ENCODE results near the gene CCKAR. TPM values are rescaled to one million over a fixed set of nuclear protein-coding genes. Genes with fewer than 3 reads are reported as not detected.

The CCKAR gene
- total RNA-seq, 1 donor = not detected

DNA sequence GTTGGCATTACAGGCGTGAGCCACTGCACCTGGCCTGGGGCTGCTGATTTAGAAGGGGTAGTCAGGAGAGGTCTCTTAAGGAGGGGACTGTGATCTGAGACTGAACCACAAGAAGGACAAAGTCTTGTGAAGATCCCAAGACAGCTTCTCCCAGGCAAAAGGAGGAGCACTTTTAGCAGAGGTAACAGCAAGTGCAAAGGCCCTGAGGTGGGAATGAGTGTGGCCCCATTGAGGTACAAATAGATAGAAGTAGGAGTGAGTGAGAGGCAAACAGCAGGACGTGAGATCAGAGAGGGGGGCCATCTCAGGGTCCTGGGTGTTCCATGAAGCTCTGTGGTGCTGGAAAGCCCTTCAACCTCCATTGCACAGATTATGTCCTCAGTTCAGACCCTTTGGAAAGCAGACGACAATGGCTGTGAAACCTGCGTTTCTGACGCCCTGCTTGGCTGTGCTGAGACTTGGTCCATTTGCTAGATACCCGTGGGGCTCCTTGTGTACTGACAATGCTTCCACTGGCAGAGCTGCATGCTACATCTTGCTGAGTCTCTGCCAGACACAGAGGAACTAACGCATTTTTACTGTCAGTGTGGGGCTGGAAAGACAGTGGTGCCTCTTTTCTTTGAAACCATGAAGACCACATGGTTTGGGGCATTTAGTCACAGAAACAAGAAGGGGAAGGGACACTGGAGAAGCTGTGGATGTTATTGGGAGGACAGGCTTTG lies 1.3 kb upstream of the CCKAR start:
- DNase-seq (ENCODE audit: low read depth in 2 of 3, low spot score in 2 of 3) = no peak

GRCh38 chr4:26490960-26491284 lies 638 bp upstream of the CCKAR start:
- DNase-seq (ENCODE audit: low read depth in 2 of 3, low spot score in 2 of 3) = no peak

- no peak for DNase-seq (ENCODE audit: low read depth in 2 of 3, low spot score in 2 of 3)
These were observed 941 bp downstream of the CCKAR start for GRCh38 chr4:26489101-26489985.

DNA sequence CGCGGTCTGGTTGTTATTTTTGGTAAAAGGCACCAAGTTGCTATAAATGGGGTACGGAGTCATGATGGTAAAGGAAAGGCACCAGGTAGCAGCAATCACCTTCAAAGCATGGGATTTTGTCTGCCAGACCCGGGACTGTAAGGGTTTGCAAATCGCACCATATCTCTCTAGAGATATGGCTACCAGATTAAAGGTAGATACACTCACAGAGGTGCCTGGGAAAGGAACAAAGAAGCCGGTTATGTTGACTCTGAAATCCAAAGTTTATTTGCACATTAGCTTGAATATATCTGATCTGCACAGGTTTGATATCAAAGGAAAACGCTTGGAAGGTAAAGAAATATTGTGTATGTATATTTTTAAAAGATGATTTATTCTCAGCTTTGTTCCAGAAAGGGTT lies 4.6 kb downstream of the CCKAR start:
- no peak for DNase-seq (ENCODE audit: low read depth in 2 of 3, low spot score in 2 of 3)

DNA sequence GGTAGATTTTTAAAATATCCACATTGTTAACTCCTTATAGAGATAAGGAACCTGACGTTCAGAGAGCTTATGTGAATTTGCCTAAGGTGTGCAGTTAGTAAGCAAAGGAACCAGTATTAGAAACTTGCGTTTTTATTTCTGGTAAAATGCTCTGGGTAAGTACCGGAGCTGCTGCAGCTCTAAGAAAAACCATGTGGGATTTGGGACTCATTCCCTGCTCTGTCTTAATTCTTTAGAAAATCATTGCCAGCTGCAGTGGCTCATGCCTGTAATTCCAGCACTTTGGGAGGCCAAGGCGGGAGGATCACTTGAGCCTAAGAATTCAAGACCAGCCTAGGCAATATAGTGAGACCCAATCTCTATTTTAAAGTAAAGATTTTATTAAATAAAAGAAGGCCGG lies 5.8 kb downstream of the CCKAR start:
- no peak for DNase-seq (ENCODE audit: low read depth in 2 of 3, low spot score in 2 of 3)

DNA sequence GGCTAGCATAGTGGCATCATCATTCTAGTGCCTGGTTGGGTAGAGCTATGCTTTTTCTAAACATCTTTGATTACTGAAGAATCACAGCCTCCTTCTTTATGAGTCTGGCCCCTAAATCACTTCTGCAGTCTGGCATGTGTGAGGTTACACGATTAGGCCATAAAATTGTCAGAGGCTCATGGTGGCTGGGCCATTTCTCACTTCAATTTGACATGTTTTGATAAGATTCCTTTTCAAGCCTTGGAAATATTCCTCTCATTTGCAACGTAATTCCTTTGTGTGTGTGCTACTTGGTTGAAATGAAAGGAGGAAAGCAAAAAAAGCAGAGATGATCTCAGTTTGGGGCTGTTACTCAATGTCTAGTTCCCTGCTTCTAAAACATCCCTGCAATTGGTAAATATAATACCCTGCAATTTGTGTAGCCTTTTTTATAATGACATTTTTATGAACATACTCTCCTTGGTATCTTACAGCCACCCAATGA lies 6.2 kb downstream of the CCKAR start:
- no peak for DNase-seq (ENCODE audit: low read depth in 2 of 3, low spot score in 2 of 3)

DNA sequence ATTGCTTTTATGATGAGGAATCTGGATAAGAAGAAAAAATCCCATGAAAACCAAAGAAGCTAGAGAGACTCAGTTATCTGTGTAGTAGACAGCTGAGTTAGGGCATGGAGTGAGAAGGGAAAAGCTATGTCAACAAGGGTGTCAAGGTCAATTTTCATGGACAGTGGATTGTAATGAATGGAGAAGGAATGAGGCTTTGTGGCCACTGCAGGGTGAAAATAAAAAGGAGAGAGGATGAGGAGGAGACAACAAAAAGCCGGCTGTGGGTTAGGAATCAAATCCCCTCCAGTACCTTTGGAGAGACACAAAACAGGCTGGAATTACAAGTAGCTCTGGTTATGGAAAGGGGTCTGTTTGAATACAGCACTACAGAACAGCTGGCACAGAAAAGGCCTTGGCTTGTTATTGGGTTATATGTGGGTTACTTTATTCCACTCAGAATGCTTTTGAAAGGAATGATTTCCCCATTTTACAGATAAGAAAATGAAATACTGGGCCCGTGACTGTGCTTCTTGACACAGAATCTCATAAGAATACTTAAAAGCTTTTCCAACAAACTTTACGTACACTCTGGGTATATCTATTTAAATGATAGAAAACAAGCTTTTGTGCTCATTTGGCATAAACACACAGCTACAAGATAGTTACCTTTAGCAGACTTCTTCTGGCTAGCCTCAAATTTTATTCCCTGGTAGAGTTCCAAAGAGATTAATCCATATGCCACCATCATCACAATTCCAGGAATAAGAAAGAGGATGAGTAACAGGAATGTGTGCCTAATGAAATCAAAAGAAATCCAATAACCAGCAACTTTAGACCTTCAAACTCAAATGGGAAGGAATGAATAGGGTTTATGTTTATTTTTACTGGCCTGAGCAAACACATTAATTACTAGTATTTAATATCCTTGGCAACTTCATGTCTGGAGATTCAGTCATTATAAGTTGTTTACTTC lies 7.5 kb downstream of the CCKAR start:
- no peak for DNase-seq (ENCODE audit: low read depth in 2 of 3, low spot score in 2 of 3)

GRCh38 chr4:26478330-26478729 lies 12.0 kb downstream of the CCKAR start:
- DNase-seq (ENCODE audit: low read depth in 2 of 3, low spot score in 2 of 3) = no peak

- DNase-seq (ENCODE audit: low read depth in 2 of 3, low spot score in 2 of 3) = no peak
These were observed 13.7 kb downstream of the CCKAR start for GRCh38 chr4:26476545-26476944.

DNA sequence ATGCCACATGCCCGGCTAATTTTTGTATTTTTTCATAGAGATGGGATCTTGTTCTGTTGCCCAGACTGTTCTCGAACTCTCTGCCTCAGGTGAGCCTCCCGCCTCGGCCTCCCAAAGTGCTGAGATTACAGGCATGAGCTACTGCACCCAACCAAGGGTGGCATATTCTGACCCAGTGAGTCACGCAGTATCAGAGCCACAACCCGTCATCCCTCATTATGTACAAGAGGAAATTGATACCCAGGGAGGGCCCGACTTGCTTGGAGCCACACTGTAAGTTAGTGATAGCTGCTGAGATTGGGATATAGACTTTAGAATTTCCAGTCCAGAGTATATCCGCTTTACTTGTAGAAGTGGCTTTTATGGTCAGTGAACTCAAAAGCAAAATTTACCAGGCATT lies 14.6 kb downstream of the CCKAR start:
- no peak for DNase-seq (ENCODE audit: low read depth in 2 of 3, low spot score in 2 of 3)

DNA sequence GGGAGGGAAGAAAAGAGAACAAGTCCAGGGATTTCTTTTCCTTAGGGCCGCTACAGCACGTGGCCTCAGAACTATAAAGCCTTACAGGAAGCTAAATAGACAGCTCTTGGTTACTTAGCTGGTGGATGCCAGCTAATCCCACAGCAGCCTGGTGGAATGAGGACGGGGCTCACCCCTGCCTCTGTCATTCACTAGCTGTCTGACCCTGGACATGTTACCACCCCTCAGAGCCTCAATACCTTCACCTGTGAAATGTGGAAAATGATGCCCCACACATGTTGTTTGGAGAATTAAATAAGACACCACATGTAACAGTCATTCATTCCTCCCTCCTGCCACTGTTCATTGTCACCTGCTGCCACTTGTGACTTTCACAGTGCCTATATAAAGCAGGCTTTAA lies 15.7 kb downstream of the CCKAR start:
- DNase-seq (ENCODE audit: low read depth in 2 of 3, low spot score in 2 of 3) = no peak

- DNase-seq (ENCODE audit: low read depth in 2 of 3, low spot score in 2 of 3) = no peak
These were observed 16.4 kb downstream of the CCKAR start for GRCh38 chr4:26473893-26474292.

DNA sequence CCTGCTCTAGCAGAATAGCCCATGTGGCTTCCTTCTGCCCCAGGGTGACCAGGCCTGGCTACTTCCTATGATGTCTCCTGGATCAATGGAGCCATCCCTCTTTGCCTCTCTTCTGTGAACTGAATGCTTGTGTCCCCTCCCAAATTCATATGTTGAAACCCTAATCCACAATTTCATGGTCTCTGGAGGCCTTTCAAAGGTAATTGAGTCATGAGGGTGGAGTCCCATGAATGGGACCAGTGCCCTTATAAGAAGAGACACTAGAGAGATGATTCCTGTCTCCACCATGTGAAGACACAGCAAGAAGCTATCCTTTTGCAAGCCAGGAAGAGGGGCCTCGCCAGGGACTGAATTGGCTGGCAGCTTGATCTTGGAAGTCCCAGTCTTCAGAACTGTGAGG lies 18.4 kb downstream of the CCKAR start:
- DNase-seq (ENCODE audit: low read depth in 2 of 3, low spot score in 2 of 3) = no peak

GRCh38 chr4:26468977-26469376 lies 21.3 kb downstream of the CCKAR start:
- DNase-seq (ENCODE audit: low read depth in 2 of 3, low spot score in 2 of 3) = no peak

DNA sequence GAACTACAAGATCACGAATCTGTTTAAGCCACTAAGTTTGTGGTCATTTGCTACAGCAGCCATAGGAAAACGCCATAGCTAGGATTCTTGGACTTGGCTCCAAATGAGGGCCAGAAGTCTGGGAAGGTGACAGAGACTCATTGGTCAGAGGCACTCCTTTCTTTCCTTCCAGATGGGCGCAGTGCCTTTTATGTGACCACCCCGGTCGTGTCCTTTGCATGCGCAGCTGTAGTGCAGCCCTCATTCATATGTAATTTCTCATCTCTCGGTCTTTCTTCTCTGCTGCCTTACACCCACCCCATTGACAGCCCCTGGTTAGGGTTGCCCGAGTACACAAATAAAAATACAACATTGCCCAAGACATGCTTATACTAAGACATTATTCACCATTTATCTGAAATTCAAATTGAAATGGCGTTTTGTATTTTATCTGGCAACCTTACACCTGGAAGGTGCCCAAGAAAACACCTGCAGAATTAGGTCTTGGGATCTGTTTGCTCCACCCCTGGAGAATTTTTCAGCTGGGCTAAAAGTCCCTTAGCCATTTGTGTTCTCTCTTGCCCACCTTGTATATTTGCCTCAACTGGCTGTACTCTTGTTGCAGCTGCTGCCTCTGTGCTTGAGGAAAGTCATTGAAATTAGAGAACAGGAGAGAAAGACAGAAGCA lies 21.9 kb downstream of the CCKAR start:
- DNase-seq (ENCODE audit: low read depth in 2 of 3, low spot score in 2 of 3) = no peak

GRCh38 chr4:26467724-26468123 lies 22.6 kb downstream of the CCKAR start:
- DNase-seq (ENCODE audit: low read depth in 2 of 3, low spot score in 2 of 3) = no peak

DNA sequence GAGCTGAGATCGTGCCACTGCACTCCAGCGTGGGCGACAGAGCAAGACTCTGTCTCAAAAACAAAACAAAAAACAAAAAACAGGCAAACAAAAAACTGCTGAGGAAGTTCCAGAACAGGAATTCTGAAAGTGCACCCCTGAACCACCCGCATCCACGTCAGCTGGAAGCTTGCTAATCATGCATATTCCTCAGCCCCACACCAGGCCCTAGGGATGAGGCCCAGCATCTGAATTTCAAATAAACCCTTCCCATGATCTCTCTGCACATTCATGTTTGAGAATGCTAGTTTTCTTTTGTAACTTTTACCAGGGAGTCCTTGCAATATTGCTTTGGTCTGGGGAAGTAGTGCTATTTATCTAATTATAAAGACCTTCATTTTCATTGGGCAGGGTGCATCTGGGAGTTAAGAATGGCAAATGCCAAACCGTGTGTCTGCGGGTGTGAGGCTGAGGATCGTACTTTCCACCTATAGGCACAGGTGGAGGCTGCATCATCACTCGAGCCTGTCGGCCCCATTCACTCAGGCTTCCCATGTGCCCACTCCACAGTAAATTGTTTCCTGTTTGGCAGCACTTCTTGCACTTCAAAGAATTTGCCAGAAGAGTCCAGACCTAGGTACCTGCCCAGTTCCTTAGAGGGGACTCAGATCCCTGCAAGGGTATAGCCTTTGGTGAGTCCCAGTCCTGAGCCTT lies 23.6 kb downstream of the CCKAR start:
- DNase-seq (ENCODE audit: low read depth in 2 of 3, low spot score in 2 of 3) = no peak

DNA sequence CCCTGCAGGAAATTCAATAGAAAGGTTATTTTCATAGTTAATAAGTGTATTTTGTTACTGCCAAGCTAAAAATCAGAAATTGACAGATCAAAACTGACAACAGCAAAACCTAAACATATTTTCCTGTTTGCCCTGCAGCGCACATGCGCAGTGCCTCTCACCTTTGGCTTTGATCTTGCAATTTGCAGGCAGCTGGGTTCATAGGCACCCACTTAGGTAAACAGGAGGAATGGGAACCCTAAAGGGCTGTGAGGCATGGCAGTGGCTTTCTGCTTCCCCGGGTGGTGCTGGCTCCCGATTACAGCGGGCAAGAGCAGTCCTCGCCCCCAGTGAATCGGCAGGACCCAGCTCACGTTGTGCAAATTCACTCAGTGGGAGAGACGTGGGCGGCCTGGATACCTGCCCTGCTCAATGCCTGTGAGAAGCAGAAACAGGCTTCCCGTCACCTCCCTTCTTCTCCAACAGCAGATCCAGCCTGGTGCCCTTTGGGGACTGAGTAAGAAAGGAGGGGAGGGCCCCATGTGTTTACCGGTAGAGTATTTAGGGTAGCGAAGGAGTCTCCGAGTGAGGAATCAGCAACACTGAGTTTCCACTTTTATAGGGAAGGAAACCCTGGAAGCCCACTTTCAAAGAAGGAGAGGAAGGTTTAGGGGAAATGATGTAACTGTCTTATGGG lies 25.7 kb downstream of the CCKAR start:
- DNase-seq (ENCODE audit: low read depth in 2 of 3, low spot score in 2 of 3) = no peak

- no peak for DNase-seq (ENCODE audit: low read depth in 2 of 3, low spot score in 2 of 3)
These were observed 26.9 kb downstream of the CCKAR start for GRCh38 chr4:26463386-26463785.

Data from hematopoietic multipotent progenitor cell (in vitro differentiated cells).